ENCODE measurements around the gene MAP3K1.
A peak's percentile ranks its signal among the peaks of the same experiment; 100 is the strongest.
"Not testable (repeated sequence)": the region's sequence is repeated elsewhere in the genome, so short reads cannot be mapped to it uniquely, and the experiment has no call there.

Gene MAP3K1

DNA sequence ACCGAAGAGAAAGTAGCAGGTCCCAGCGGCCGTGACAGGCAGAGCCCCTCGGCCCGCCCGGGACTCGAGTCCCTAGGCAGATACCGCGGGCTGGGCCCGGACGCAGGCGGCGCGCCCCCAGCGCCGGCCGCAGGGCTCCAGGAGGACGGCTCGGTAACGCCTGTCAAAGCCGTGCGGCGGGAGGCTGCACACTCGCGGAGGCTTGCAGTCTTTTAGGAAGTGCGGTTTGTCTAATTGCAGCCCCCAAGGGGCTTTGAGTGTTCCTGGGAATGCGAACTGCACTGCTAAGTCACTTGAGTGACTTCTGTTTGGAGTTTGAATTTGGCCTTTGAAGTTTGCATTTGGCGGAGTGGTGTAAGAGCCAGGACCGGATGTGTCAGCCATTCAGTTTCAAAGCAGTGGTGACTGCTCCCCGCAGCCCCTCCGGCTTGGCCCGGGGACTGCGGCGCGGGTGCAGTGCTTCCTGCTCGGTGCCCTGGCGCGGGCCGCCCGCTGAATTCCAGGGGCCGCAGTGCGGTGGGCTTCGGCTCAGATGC lies 1.3 kb downstream of the MAP3K1 start:
- DNase-seq = peak; percentile 46 to 70 (median 69)

DNA sequence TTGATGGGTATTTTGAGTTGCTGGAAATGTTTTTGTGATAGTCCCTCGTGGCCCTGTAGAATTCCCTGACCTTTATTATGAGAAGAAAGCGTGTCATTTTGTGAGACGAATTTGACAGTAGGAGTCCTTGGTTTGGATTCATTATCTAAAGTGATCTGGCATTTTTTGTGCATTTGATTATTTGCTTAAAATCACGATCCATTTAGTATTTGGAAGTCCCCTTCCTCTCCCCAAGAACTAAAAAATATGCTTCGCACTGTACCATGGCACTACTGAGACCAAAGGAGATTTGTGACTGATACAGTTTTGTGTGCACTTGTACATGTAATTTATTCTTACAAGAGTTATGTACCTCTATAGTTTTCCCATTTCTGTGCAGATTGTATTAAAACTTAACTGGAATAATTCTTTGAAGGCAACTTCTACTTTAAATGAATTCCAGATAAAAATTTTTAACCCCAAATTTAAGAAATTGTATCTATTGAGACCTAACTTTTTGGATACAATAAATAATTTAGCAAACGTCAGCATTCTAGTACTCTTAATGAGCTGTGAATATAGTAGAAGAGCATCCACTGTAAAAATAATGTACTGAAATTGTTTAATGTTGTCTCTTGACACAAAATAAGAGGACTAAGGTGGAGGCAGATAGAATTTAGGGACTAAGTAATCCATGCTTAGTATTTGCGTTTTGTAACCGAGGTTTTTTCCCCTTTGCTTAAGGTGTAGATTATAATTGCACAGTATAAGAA lies 2.1 kb downstream of the MAP3K1 start:
- DNase-seq = peak in 1 of 3 experiments; percentile 26

DNA sequence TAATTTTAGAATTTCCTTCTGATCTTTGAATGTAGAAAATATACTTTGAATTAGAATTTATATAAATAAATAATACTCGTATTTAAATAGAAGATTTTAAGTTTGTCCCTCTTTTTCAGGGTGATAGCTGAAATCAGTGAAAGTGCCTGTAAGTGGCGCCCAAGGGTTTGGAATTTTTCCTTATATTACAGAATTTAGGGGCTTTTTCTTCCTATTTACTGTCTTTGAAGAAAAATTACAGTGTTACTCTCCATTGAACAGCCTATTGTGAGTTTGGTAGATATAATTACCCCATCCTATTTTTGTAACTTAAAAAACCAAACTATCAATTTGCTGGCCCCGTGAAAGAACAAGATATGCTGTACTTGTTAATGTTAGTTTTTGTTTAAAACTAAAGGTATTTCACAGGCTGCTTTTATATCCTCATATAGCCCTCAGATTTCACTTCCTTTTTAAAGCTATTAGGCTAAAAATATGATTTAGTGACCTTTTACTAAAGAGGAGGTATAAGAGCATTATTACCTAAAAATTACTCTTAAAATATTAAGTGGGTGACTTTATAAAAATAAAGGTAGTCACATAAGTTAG lies 3.2 kb downstream of the MAP3K1 start:
- DNase-seq = no peak

DNA sequence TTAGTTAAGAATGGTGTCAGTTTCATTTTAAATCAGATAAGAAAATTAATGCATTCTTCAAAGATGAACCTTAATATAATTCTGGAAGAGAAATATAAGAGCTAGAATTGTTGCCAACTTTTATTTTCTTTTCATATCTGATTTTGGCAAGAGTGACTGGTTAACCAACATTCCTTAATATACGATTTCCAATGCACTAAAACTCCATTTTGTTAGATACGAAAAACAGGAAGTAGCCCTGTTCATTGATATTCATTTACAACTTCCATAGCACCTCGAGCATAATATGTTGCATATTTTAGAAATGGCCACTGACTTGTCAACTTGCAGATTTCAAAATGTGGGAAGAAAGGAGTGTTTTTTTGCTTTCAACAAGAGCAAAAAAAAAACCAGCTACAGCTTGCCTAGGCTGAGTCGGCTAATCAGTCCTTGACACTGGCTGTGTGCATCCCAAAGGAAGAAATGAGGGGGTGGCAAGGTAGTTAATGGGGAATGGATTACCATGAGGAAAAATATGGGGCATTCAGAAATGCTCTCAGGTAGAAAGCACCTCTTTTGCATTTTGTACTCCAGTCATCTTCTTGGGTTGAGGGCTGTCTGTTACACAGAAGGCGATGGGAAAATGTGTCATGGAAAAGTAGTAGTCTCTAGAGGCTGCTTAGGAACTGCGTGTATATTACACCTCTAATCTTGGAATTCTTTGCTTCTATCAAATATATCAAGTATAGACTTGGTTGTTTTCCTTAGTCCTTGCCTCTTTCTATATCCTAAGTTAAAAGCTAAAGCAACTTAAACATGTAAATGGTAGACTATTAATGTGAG lies 3.9 kb downstream of the MAP3K1 start:
- DNase-seq = no peak

DNA sequence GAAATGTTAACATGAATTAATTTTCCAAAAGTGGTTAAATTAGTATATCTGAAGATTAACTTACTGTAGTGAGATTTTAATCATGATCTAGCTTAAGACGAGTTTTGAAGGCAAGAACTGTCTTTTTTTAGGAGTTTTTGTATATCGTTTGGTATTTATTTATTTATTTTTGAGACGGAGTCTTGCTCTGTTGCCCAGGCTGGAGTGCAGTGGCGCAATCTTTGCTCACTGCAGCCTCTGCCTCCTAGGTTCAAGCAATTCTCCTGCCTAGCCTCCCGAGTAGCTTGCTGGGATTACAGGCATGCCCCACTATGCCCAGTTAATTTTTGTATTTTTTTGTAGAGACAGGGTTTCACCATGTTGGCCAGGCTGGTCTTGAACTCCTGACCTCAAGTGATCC lies 6.5 kb downstream of the MAP3K1 start:
- not testable (repeated sequence) for DNase-seq

DNA sequence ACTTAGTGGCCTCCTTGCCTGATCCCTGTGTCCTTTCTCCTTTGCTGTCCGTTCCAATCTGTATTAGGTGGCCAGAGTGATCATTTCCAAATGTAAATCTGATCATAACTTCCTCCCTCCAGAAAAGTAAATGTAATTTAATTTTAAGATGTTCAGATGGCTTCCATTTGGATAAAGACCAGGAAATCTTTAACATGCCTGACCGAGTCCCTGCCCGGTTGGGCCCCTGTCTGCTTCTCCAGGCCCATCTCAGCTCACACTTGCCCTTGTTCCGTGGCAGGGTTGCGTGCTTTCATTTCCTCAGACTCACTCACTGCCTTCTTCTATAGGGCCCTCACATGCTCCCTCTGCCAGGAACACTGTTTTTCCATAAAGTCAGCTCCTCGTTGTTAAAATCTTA lies 7.6 kb downstream of the MAP3K1 start:
- no peak for DNase-seq

DNA sequence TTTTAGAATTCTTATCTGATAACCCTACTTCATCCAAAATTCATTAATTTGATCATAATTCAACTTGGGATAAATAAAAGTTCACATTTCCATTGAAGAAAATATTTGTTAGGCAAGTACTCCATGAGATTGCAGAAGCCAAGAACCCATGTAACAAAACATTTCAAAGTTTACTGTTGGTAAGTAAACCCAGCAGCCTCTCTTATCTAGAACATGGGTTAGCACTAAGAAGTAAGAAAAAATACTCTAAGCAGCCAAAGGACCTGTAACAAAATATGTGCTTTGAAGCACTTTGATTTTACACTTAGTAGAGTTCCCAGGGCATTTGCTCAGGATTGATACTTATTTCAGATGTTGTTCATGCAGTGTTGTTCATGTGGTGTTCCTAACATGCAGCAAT lies 8.7 kb downstream of the MAP3K1 start:
- no peak for DNase-seq

DNA sequence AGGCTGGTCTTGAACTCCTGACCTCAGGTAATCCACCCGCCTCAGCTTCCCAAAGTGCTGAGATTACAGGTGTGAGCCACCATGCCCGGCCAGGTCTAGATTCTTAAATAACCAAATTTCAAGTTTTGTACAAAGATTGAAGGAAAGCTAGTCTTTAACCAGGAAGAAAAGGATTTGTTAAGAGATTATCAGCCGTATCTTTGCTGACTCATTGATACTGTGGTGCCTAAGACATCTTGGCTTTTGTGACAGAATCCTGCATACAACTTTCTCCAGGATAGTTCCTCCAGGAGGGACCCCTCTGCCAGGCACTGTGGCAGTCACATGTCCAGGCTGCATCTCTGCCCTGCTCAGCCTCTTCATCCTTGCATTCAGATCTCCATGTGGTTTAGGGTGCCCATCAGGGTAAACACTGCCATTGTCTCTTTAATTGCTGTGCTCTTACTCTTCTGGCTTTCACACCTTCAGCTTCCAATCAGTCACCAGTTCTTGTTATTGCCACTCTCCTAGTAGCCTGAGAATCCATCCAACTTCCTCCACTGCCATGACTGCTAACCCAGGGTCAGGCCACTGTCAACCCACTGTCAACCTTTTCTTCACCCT lies 10.0 kb downstream of the MAP3K1 start:
- DNase-seq = no peak

DNA sequence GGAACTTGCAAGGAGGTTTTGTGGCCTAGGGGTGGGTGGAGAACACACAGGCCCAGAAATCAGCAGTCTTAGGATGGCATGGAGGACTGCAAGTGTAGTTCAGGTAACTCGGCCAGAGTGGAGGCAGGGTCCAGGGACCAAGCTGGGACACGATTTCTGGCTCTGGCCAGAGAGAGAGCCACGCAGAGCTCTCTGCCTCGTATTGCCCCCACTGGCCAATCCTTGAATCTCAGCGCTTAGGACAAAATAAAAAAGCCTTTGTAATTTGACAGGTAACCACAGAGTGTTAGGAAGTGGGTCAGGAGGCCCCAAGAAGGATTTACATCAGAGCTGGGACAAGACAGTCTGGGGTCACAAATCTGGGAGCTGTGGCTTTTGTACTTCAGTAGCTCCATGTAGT lies 11.7 kb downstream of the MAP3K1 start:
- DNase-seq = no peak

DNA sequence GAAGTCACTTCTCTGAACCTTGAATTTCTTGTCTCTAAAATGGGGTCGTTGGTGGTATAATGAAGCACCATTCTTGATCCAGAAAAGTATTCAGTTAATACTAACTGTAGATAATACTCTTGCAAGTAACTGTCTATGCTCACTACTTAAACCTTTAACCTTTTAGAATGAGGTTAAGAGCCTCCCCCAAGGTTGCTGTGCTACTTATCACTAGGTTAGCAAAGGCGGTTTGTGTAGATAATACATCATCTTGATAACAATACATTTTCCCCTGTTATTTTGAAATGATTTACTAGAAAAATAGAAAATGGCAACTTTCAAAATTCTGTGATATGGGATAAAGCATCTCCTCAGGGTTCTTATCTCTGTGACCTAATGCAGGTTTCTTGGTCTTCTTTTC lies 12.6 kb downstream of the MAP3K1 start:
- no peak for DNase-seq

DNA sequence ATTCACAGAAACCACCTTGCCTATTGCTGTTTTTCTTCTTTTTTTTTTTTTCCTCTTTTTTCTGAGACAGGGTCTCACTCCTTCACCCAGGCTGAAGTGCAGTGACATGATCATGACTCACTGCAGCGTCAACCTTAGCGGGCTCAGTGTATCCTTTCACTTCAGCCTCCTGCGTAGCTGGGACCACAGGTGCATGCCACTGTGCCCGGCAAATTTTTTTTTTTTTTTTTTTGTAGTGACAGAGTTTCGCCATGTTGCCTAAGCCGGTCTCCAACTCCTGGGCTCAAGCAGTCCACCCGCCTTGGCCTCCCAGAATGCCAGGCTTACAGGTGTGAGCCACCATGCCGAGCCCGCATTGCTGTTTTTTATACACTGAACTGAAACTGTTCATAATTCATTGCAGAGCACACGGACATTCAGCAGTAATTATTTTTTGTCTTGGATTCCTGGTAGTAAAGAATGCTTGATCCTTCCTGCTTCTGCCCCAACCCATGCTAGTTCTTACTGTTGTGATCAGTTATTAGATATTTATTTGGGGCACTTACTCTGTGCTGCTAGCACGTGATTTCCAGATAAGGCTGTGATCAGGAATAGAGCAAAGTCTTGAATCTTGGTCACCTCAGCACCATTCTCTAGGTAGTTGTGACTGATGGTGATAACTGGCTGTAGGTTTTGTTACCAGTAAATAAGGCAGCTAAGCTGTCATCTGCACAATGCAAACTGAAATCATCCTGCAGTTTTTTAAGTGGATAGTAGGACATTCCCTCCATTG lies 14.0 kb downstream of the MAP3K1 start:
- no peak for DNase-seq

DNA sequence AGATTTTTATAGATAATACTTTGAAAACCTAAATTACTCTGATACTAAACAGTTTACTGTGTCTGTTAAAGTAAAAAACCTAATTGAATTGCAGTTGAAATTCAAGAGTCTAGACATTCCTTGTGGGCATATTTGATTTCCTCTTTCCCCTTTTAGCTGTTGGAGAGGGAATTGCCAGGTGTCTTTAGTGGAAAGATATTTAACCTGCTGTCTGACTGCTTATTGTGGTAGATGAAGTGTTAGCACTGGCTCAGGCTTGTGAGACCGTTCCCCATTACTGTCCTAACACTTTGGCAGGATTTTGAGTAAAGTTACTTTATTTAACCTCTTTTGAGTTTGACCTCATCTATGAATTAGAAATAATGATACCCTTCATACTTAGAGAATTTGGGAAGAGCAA lies 16.4 kb downstream of the MAP3K1 start:
- DNase-seq = peak in 1 of 3 experiments; percentile 2

DNA sequence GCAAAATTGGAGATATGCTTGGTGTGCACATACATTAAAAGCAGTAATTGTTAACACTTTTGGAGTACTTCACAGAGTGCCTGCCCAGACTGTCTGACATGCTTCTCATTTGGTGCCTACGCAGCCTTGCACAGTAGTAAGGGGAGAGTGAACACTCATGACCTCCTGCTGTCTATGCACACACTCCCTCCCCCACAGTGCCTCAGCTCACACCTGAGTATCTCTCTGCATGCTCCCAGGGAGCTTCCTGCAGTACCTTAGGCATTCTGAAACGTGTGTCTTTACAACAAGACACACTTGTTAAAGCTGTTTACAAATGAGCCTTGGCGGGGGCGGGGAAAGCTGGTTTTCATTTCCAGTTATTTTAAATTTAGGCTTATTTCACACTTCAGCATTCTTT lies 18.0 kb downstream of the MAP3K1 start:
- DNase-seq = peak; percentile 45 to 74 (median 62)

DNA sequence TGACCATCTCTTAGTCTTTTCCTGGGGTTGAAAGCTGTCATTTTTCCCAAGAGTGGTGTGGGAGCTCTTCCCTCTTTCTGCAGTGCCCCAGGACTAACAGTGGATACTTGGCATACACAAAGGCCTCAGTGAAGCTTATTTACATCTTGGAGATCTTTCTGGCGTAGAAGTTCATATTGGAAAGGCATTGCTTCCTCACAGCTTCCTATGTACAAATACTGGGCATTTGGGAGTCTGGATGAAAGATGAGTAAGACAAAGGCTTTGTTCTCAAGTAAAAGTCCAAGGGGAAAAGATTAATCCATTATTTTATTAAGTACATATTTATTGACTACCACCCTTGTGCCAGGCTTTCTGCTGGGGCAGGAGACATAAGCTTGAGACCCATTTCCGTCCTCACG lies 22.0 kb downstream of the MAP3K1 start:
- no peak for DNase-seq

DNA sequence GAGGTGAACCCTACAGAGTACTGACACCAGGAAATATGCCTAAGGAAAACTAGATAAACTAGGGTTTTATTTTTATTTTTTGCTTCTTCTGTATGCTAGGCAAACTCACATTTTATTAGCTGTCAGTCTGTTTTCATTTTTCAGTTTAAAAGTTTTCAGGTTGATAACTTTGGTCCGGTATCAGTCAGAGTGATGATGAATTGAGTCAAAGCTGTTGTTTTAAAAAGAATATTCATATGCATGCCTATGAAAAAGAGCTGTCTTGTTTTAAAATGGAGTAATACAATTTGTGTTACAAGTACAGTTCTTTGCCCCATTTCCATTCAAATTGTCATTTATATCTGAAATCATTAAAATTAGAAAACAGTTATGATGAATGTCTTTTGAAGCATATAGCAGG lies 22.6 kb downstream of the MAP3K1 start:
- no peak for DNase-seq

DNA sequence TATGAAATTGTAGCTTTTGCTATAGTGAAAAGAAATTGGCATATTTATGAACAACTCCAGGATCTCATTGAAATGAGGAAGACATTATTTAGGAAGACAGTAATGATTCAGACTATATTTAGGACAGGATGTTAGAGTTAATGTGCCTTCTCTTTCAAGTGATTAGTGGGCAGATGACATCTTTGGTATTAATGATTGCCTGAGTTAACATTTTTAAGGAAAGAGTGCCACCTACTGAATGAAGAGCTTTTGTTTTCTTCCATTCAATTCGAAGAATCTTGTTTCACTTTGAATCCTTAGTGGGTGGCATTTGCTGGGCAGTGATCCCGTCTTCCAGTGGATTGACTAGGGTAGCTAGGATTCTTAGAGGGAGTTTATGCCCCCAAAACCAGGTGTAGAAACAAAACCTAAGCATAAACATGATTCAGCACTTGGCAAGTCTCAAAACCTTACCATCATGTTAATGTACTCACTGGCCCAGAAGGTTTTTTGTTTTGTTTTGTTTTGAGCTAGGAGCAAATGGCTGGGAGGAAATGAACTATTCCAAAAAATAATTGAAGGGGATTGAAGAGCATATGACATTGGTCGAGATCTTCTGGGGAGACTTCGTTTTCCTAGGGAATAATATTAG lies 23.2 kb downstream of the MAP3K1 start:
- peak; percentile 3 to 63 (median 38) for DNase-seq

DNA sequence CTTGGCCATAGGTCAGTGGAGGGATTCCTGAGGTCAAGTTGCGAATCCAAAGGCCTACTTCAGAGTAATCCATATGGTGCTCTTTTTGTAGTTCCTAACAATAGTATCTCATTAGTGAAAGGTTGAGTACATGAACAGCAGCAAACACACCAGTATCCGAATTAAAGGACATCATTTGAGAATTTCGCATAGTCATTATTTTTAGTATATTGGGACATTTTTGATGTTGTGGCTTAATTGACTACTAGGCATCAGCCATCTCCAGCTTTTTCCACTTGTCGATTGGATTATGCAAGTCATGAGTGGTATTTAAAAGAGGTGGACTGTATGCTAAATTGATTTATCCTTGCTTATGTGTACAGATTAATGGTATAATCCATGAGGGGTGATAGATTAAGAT lies 23.7 kb downstream of the MAP3K1 start:
- DNase-seq = no peak

DNA sequence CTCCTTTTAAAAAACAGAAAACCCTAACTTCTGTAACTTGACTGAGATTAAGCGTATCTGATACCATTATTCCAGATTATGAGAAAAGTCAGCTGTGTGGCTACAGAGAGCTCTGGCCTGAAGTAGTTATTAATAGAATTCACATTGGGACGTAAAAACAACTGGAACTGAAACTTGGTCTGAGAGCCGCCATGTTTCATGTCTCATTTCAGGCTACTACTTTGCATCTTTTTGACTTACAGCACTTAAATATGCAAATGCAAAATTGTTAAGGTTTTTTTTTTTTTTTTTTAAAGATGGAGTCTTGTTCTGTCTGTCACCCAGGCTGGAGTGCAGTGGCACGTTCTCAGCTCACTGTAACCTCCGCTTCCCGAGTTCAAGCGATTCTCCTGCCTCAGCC lies 25.2 kb downstream of the MAP3K1 start:
- DNase-seq = no peak

DNA sequence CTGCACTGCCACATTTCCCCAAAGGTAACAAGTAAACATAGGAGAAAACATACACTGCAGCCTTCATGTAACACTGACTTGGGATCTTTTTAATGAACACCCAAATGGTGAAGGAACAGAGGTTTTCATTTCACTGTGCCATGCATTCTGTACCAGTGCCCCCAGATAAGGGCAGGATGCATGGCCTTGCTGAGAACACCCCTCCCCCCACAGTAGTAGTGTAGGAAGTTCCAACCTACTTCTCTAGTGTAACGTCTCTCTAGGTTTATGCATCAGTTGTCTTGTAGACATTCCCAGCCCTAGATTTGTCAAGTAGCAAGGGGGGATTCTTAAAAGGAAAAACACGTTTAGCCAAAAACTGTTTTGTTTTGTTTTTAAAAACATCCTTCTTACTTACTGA lies 29.9 kb downstream of the MAP3K1 start:
- no peak for DNase-seq

DNA sequence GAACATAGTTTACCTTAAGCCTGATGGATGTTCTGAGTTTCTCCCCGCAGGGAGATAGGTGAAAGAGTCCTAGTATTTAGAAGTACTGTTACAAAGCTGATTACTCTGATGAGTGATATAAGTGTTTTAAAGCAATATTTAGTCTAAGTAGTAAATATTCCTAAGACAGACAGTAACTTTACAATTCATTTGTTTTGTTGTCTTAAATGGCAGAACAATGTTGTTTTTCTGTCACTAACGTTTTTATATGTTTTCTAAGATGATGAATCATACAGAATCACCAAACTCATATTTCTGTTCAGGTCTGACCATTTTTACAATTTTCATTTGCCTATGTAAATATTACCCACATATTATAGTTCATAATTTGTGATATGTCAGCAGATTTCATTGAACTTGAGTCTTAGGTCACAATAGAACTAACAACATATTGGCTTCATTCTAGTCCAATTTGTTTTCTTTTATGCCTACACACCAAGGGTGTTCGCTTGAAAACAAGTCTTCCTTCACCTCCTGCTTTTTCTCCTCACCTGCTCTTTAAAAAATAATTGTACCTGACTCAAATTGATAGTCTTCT lies 30.6 kb downstream of the MAP3K1 start:
- DNase-seq = no peak

DNA sequence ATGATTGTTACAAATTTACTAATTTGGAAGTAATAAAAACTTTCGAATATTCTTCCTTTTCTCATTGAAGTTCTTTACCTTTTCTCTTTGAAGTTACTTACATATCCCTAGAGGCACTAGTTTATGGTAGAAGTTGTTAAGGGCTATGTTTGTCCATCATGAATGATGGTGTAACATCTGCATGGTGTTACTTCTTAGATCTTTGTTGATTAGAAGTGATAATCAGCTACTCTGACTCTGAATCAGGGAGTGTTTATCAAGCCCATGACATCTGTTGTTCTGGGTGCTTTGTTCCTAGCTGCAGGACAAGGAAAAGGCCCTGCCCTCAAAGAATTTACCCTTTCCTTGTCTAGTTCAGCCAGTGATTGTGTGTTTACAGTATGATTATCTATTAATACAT lies 32.9 kb downstream of the MAP3K1 start:
- DNase-seq = no peak

DNA sequence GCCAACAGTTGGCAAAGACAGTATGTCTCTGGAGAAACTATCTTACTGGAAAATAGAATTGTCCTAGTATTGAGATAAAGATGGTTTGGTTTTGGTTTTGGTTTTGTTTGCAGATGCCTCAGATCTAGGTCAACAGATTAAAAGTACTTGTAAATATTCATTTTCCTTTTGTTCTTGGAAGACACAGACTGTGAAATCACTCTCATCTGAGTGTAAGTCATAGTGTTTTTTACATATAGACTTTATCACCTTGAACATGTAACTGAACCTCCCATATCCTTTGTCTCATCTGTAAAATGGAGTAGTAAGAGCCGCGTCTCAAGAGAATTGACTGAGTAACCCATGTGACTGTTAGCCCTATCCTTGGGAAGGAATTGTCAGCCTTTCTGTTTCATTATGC lies 34.3 kb downstream of the MAP3K1 start:
- DNase-seq = no peak
